CD4-positive, alpha-beta T cell (primary cell): ENCODE data around the gene HMCN2. TPM values are rescaled to one million over a fixed set of nuclear protein-coding genes. Genes with fewer than 3 reads are reported as not detected.

Experiments used
- ATAC-seq: fragments of 200-7000 bp; cut with Tn5 transposase; one replicate; pipeline ENCODE4 v1.10.0; 2022; ENCODE audit warnings: mild to moderate bottlenecking; ENCODE audit not compliant: poor library complexity
- CTCF ChIA-PET: fragments of 350-600 bp; sonication (Branson Sonifier 250); formaldehyde crosslinking; loops from one replicate; lab custom pipeline; 2021; ENCODE audit warnings: antibody characterized with exemption, inconsistent platforms; lab: Charles Lee
- POLR2A ChIA-PET: fragments of 350-600 bp; sonication (Branson Sonifier 250); formaldehyde crosslinking; loops from one replicate; lab custom pipeline; 2021; ENCODE audit warnings: antibody characterized with exemption, inconsistent platforms; lab: Charles Lee
- DNase-seq, 14 experiments: peaks; one replicate each; pipeline ENCODE4 v3.0.0-alpha.2; 2013 to 2020; ENCODE audit warnings: mixed read lengths in 2 of 14
- H3K27ac ChIP-seq, 2 donors: one replicate each; pipeline versions ENCODE4 v1.5.1 to v1.7.0; 2013; ENCODE audit warnings: low read length in 2 of 2, low read depth in 1 of 2, mild to moderate bottlenecking in 1 of 2
- H3K27me3 ChIP-seq, 2 experiments: 1 replicate in 1 of 2; 2 replicates in 1 of 2; pipeline versions ENCODE4 v1.6.1 to v1.7.0; 2013; ENCODE audit warnings: low read length in 2 of 2, control low read depth in 1 of 2, mild to moderate bottlenecking in 1 of 2, moderate library complexity in 1 of 2; ENCODE audit not compliant: insufficient read depth in 2 of 2, control insufficient read depth in 1 of 2
- H3K36me3 ChIP-seq: one replicate; pipeline ENCODE4 v1.6.1; 2013; ENCODE audit warnings: low read length, control low read depth; ENCODE audit not compliant: insufficient read depth
- H3K4me1 ChIP-seq: one replicate; pipeline ENCODE4 v1.6.1; 2013; ENCODE audit warnings: low read length, control low read depth; ENCODE audit not compliant: insufficient read depth
- H3K4me3 ChIP-seq: one replicate; pipeline ENCODE4 v1.5.1; 2013; ENCODE audit warnings: mild to moderate bottlenecking, low read length, moderate library complexity
- H3K9me3 ChIP-seq, 2 experiments: 1 replicate in 1 of 2; 2 replicates in 1 of 2; pipeline versions ENCODE4 v1.6.1 to v1.7.0; 2013; ENCODE audit warnings: low read length in 2 of 2, mild to moderate bottlenecking in 2 of 2, control low read depth in 1 of 2, moderate library complexity in 1 of 2; ENCODE audit not compliant: control insufficient read depth in 1 of 2, insufficient read depth in 1 of 2
- H3K27ac Mint-ChIP-seq: one replicate; pipeline ENCODE4 v1.8.0; 2020; ENCODE audit warnings: mixed read lengths
- H3K27me3 Mint-ChIP-seq: one replicate; pipeline ENCODE4 v1.8.0; 2021; ENCODE audit warnings: mixed read lengths
- H3K36me3 Mint-ChIP-seq: one replicate; pipeline ENCODE4 v1.8.0; 2021; ENCODE audit warnings: low read depth, mixed read lengths
- H3K4me1 Mint-ChIP-seq: one replicate; pipeline ENCODE4 v1.8.0; 2021; ENCODE audit warnings: low read depth, mixed read lengths
- H3K4me3 Mint-ChIP-seq: one replicate; pipeline ENCODE4 v1.8.0; 2020; ENCODE audit warnings: mild to moderate bottlenecking, mixed read lengths
- H3K9me3 Mint-ChIP-seq: one replicate; pipeline ENCODE4 v1.8.0; 2020; ENCODE audit warnings: mixed read lengths
- intact Hi-C, 2 experiments: fragments of 100-400 bp; cut with DNase I in 1 of 2; cut with micrococcal nuclease in 1 of 2; formaldehyde crosslinking; loops; one replicate each; pipeline versions ENCODE4 v1.15.1 to v1.9.0; 2023 to 2025; cut with DNase I, micrococcal nuclease
- total RNA-seq, 174 experiments: library from RNA in 2 of 174; stranded (reverse) in 2 of 174; gene quantifications; one replicate each; pipeline ENCODE4 v1.2.3 and lab custom pipeline; 2021 to 2026
- TF ChIP-seq, protein P1 (sequence below): fragments of 200-600 bp; IDR thresholded peaks from one replicate; pipeline ENCODE4 v1.8.0; 2022; ENCODE audit warnings: antibody characterized with exemption, mild to moderate bottlenecking

The HMCN2 gene
- total RNA-seq, 2 experiments from 2014 or later: not detected

DNA sequence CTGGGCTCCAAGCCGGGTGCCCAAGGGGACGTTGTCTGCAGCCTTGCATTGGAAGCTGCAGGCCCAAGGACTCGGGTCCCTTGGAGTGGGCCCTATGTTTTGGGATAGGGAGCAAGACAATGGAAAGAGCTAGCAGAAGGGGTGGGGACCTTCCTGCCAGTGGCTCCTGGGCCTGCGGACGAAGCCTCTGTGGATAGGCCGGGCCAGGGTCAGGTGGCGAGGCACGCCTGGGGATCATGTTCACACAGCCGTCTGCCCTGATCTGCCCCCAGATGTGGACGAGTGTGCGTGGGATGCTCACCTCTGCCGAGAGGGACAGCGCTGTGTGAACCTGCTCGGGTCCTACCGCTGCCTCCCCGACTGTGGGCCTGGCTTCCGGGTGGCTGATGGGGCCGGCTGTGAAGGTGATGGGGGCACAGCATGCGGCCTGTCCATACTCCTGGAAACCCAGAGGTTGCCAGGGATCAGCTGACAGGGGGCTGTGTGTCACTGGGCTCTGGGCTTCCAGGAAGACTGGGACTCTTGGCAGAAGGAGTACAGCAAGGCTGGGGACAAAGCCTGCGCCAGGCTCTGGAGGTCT is 162.6 kb downstream of the HMCN2 start:
- H3K36me3 Mint-ChIP-seq: no peaks in the 10 kb centered on the region
- no peak overlapping the region for H3K4me3 Mint-ChIP-seq
- no peak overlapping the region for H3K27ac Mint-ChIP-seq
- no peaks in the 10 kb centered on the region for H3K9me3 Mint-ChIP-seq
- H3K27ac ChIP-seq: no peak overlapping the region
- peaks cover 0 to 38% of the 10 kb centered on the region in 2 experiments for H3K9me3 ChIP-seq
- CTCF ChIA-PET: no interaction called here
- TF ChIP-seq, protein P1, sequence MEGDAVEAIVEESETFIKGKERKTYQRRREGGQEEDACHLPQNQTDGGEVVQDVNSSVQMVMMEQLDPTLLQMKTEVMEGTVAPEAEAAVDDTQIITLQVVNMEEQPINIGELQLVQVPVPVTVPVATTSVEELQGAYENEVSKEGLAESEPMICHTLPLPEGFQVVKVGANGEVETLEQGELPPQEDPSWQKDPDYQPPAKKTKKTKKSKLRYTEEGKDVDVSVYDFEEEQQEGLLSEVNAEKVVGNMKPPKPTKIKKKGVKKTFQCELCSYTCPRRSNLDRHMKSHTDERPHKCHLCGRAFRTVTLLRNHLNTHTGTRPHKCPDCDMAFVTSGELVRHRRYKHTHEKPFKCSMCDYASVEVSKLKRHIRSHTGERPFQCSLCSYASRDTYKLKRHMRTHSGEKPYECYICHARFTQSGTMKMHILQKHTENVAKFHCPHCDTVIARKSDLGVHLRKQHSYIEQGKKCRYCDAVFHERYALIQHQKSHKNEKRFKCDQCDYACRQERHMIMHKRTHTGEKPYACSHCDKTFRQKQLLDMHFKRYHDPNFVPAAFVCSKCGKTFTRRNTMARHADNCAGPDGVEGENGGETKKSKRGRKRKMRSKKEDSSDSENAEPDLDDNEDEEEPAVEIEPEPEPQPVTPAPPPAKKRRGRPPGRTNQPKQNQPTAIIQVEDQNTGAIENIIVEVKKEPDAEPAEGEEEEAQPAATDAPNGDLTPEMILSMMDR: no peak
- peaks cover 21% of the 10 kb centered on the region for H3K27me3 Mint-ChIP-seq
- POLR2A ChIA-PET: no interaction called here
- H3K4me1 Mint-ChIP-seq: no peaks in the 10 kb centered on the region
- H3K36me3 ChIP-seq: no peaks in the 10 kb centered on the region
- no peak for ATAC-seq
- intact Hi-C loops: no loop called here
- peaks cover 12 to 16% of the 10 kb centered on the region in 2 experiments for H3K27me3 ChIP-seq
- H3K4me1 ChIP-seq: peaks cover 4% of the 10 kb centered on the region
- DNase-seq: no peak
- no peak overlapping the region for H3K4me3 ChIP-seq

DNA sequence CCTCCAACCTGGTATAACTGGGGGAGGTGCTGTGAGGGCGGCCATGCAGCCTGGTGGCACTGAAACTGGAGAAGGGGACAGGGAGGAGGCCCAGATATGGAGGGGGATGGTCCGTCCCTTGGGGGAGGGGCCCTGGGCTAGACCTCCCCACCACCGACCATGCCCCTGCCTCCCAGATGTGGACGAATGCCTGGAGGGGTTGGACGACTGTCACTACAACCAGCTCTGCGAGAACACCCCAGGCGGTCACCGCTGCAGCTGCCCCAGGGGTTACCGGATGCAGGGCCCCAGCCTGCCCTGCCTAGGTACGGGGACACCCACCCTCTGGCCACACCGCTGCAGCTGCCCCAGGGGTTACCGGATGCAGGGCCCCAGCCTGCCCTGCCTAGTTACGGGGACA is 163.8 kb downstream of the HMCN2 start:
- no peak overlapping the region for H3K4me3 Mint-ChIP-seq
- Histone ChIP-seq H3K9me3 (peaks cover 0 to 38% of the 10 kb centered on the region in 2 experiments), H3K27me3 (peaks cover 23 to 26% of the 10 kb centered on the region in 2 experiments), H3K27ac (no peak overlapping the region), H3K4me1 (peaks cover 8% of the 10 kb centered on the region), H3K4me3 (no peak overlapping the region), H3K36me3 (no peaks in the 10 kb centered on the region)
- H3K36me3 Mint-ChIP-seq: no peaks in the 10 kb centered on the region
- H3K27me3 Mint-ChIP-seq: peaks cover 24% of the 10 kb centered on the region
- intact Hi-C loops: no loop called here
- ATAC-seq (no peak), DNase-seq (no peak)
- H3K4me1 Mint-ChIP-seq: no peaks in the 10 kb centered on the region
- CTCF ChIA-PET: no interaction called here
- POLR2A ChIA-PET: no interaction called here
- no peaks in the 10 kb centered on the region for H3K9me3 Mint-ChIP-seq
- no peak overlapping the region for H3K27ac Mint-ChIP-seq
- TF ChIP-seq, protein P1: no peak

DNA sequence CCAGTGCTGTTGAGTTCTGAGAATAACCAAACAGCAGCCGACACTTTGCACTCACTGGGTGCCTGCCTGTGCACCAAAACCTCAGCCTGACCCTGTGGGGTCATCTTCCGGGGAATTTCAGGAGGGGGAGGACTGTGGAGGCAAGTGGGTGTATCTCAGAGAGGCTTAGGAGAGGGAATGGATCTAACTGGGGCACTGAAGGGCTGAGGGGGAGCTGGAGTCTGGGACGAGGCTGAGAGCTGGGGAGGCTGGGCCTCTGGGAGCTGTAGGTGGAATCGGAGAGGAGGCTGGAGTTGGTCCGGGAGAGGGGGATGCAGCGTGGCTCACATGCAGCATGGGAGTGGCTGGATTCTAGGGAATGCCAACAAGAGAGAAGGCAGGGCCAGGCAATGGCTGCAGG is 164.3 kb downstream of the HMCN2 start:
- CTCF ChIA-PET: no interaction called here
- Histone ChIP-seq H3K27me3 (peaks cover 23 to 26% of the 10 kb centered on the region in 2 experiments), H3K4me3 (no peak overlapping the region), H3K4me1 (peaks cover 8% of the 10 kb centered on the region), H3K27ac (no peak overlapping the region), H3K36me3 (no peaks in the 10 kb centered on the region), H3K9me3 (peaks cover 0 to 38% of the 10 kb centered on the region in 2 experiments)
- DNase-seq (no peak), ATAC-seq (no peak)
- no peaks in the 10 kb centered on the region for H3K36me3 Mint-ChIP-seq
- intact Hi-C loops: no loop called here
- no peak overlapping the region for H3K4me3 Mint-ChIP-seq
- H3K9me3 Mint-ChIP-seq: no peaks in the 10 kb centered on the region
- no peak overlapping the region for H3K27ac Mint-ChIP-seq
- H3K27me3 Mint-ChIP-seq: peaks cover 28% of the 10 kb centered on the region
- TF ChIP-seq, protein P1: no peak
- POLR2A ChIA-PET: no interaction called here
- no peaks in the 10 kb centered on the region for H3K4me1 Mint-ChIP-seq
